Measurements from ENCODE around the gene ACSF2.

GRCh38 chr17:50424246-50424995 lies 1.6 kb upstream of the ACSF2 start:
- no peak for TF ChIP-seq CTCF (IDR thresholded peaks at IDR 0.05; ENCODE audit: poor library complexity, severe bottlenecking)
- TF ChIP-seq POLR2AphosphoS5 (IDR thresholded peaks at IDR 0.05) = no peak
- no peak for TF ChIP-seq EZH2 (IDR thresholded peaks at IDR 0.05; ENCODE audit: borderline replicate concordance, insufficient read depth, low read length, poor library complexity, severe bottlenecking)
- TF ChIP-seq REST (IDR thresholded peaks at IDR 0.05; ENCODE audit: borderline replicate concordance) = no peak
- no peak for TF ChIP-seq RAD21 (conservative IDR thresholded peaks at IDR 0.05)
- no peak for TF ChIP-seq EP300 (conservative IDR thresholded peaks at IDR 0.05; ENCODE audit: poor library complexity, severe bottlenecking)
- no peak for TF ChIP-seq TAF1 (IDR thresholded peaks at IDR 0.05; ENCODE audit: low read depth)
- no peak for TF ChIP-seq MXI1 (conservative IDR thresholded peaks at IDR 0.05; ENCODE audit: poor library complexity, severe bottlenecking)

All from neural cell (in vitro differentiated cells).